Lower leg skin (tissue), 4 donors: ENCODE data around the gene LIPK. TPM values are rescaled to one million over a fixed set of nuclear protein-coding genes. Genes with fewer than 3 reads are reported as not detected.
"Not testable (repeated sequence)": the region's sequence is repeated elsewhere in the genome, so short reads cannot be mapped to it uniquely, and the experiment has no call there.

ENCODE experiments used
- DNase-seq, 2 donors: peaks; one replicate each; pipeline ENCODE4 v3.0.0-alpha.2; 2019; ENCODE audit warnings: low spot score in 2 of 2
- H3K4me3 ChIP-seq: fragments of 200-600 bp; sonication (generic); 2 replicates; pipeline ENCODE4 v1.5.1; 2017; ENCODE audit warnings: mild to moderate bottlenecking, low read depth; ENCODE audit not compliant: poor library complexity, severe bottlenecking
- POLR2A ChIP-seq, 2 donors: fragments of 450-650 bp; IDR thresholded peaks; one replicate each; pipeline ENCODE4 v1.6.1; 2016 to 2017; ENCODE audit warnings: antibody characterized with exemption in 2 of 2, mild to moderate bottlenecking in 1 of 2, moderate library complexity in 1 of 2
- WGBS, 2 donors: methylation state at CpG; one replicate each; pipeline ENCODE4 v1.1.5; 2018; 5-methylcytosine and 5-hydroxymethylcytosine counted together
- intact Hi-C: fragments of 100-400 bp; cut with DNase I; formaldehyde crosslinking; loops from one replicate; pipeline ENCODE4 v1.15.0; 2023; ENCODE audit warnings: low total_unique reads
- total RNA-seq, 4 donors: library from RNA; depleted of rRNA; stranded (reverse); fragments of >200 nt; gene quantifications; one replicate each; pipeline ENCODE4 v1.1.0, GENCODE V29; 2016
- TF ChIP-seq, protein P1 (sequence below), 3 donors: fragments of 450-650 bp; IDR thresholded peaks; one replicate each; pipeline ENCODE4 v1.5.1; 2016; ENCODE audit warnings: antibody characterized with exemption in 3 of 3, mild to moderate bottlenecking in 3 of 3, moderate library complexity in 2 of 3

Gene LIPK
- total RNA-seq, 4 donors from 2014 or later = 17.4 to 60.3 (median 27.5) TPM

GRCh38 chr10:88682491-88682890 lies 23.6 kb upstream of the LIPK start:
- no peak overlapping the region for H3K4me3 ChIP-seq
- 85 to 88% methylated on average over 4 of the region's 4 CpGs for WGBS, 2 donors
- intact Hi-C loops = no loop called here
- no peak for DNase-seq
- no peak for TF ChIP-seq POLR2A (IDR thresholded peaks at IDR 0.05)

- intact Hi-C loops = no loop called here
- TF ChIP-seq, protein P1, sequence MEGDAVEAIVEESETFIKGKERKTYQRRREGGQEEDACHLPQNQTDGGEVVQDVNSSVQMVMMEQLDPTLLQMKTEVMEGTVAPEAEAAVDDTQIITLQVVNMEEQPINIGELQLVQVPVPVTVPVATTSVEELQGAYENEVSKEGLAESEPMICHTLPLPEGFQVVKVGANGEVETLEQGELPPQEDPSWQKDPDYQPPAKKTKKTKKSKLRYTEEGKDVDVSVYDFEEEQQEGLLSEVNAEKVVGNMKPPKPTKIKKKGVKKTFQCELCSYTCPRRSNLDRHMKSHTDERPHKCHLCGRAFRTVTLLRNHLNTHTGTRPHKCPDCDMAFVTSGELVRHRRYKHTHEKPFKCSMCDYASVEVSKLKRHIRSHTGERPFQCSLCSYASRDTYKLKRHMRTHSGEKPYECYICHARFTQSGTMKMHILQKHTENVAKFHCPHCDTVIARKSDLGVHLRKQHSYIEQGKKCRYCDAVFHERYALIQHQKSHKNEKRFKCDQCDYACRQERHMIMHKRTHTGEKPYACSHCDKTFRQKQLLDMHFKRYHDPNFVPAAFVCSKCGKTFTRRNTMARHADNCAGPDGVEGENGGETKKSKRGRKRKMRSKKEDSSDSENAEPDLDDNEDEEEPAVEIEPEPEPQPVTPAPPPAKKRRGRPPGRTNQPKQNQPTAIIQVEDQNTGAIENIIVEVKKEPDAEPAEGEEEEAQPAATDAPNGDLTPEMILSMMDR (IDR thresholded peaks at IDR 0.05) = no peak
- TF ChIP-seq POLR2A (IDR thresholded peaks at IDR 0.05) = no peak
- no peak for DNase-seq
- H3K4me3 ChIP-seq = no peak overlapping the region
Observed at GRCh38 chr10:88687853-88688467, 18.1 kb upstream of the LIPK start.

GRCh38 chr10:88689366-88689765 lies 16.7 kb upstream of the LIPK start:
- no peak for TF ChIP-seq POLR2A (IDR thresholded peaks at IDR 0.05)
- TF ChIP-seq, protein P1 (IDR thresholded peaks at IDR 0.05) = no peak
- H3K4me3 ChIP-seq = no peak overlapping the region
- intact Hi-C loops = no loop called here
- no peak for DNase-seq
- 71 to 83% methylated on average over 6 of the region's 6 CpGs for WGBS, 2 donors

DNA sequence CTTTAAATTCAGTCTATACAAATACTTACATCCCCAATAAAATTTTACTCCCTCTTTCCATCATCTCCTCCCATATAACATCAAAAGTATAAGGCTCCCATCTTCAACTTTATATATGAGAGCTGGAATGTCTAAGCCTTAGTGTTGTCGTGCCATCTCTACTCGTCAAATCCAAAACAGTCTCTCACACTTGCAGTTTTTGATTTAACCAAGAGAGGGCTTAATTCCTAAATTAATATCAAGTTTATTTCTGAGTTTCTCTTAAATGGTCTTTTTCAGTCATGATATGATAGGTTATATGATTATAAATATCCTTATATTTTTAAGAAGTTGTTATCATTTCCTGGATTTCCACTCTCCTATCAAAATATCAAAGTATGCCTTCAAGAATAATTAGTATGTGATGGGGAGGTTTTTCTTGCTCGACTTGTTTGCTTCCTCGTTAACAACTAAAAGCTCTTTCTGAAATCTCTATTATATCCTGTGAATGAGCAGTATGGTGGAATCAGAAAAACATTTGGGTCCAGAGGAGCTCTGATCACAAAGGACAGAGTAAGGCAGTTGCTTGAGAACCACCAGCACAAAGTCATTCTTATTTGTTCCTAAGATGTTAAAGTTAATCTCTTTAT lies 12.5 kb upstream of the LIPK start:
- WGBS, 2 donors = 30 to 42% methylated on average over 4 of the region's 4 CpGs
- intact Hi-C loops = no loop called here
- TF ChIP-seq POLR2A (IDR thresholded peaks at IDR 0.05) = no peak
- TF ChIP-seq, protein P1 (IDR thresholded peaks at IDR 0.05) = no peak
- no peak overlapping the region for H3K4me3 ChIP-seq
- no peak for DNase-seq

GRCh38 chr10:88702848-88703597 lies 3.0 kb upstream of the LIPK start:
- no peak for DNase-seq
- TF ChIP-seq, protein P1 (IDR thresholded peaks at IDR 0.05) = no peak
- TF ChIP-seq POLR2A (IDR thresholded peaks at IDR 0.05) = no peak
- no peak overlapping the region for H3K4me3 ChIP-seq
- intact Hi-C loops = no loop called here
- WGBS, 2 donors = 75 to 80% methylated on average over 4 of the region's 4 CpGs

GRCh38 chr10:88707429-88708155 lies 1.5 kb downstream of the LIPK start:
- intact Hi-C loops = no loop called here
- DNase-seq = no peak
- TF ChIP-seq POLR2A (IDR thresholded peaks at IDR 0.05) = no peak
- TF ChIP-seq, protein P1 (IDR thresholded peaks at IDR 0.05) = no peak
- no peak overlapping the region for H3K4me3 ChIP-seq
- 42 to 46% methylated on average over 2 of the region's 2 CpGs for WGBS, 2 donors

GRCh38 chr10:88709361-88709760 lies 3.3 kb downstream of the LIPK start:
- DNase-seq, intact Hi-C loops, H3K4me3 ChIP-seq: not testable (repeated sequence)
- 58% methylated on average over 6 of the region's 6 CpGs for WGBS, 2 donors
